Germinal center (tissue), 1 donor: ENCODE results near the gene TCF15.

Source experiments
- DNase-seq: peaks from one replicate; pipeline ENCODE4 v3.0.0; 2012; ENCODE audit warnings: mixed read lengths, low spot score

The TCF15 gene, protein sequence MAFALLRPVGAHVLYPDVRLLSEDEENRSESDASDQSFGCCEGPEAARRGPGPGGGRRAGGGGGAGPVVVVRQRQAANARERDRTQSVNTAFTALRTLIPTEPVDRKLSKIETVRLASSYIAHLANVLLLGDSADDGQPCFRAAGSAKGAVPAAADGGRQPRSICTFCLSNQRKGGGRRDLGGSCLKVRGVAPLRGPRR

GRCh38 chr20:610130-611046 lies at the start of gene TCF15:
Gene TCF15, minus strand, starts transcription at chr20:610309. Its CDS starts 72 bp downstream, at chr20:610237.
- peak; percentile 74 for DNase-seq

- DNase-seq: no peak
Observed at GRCh38 chr20:658731-659291, 48.7 kb upstream of the TCF15 start.

- DNase-seq: no peak
Observed at GRCh38 chr20:658202-658601, 48.1 kb upstream of the TCF15 start.

DNA sequence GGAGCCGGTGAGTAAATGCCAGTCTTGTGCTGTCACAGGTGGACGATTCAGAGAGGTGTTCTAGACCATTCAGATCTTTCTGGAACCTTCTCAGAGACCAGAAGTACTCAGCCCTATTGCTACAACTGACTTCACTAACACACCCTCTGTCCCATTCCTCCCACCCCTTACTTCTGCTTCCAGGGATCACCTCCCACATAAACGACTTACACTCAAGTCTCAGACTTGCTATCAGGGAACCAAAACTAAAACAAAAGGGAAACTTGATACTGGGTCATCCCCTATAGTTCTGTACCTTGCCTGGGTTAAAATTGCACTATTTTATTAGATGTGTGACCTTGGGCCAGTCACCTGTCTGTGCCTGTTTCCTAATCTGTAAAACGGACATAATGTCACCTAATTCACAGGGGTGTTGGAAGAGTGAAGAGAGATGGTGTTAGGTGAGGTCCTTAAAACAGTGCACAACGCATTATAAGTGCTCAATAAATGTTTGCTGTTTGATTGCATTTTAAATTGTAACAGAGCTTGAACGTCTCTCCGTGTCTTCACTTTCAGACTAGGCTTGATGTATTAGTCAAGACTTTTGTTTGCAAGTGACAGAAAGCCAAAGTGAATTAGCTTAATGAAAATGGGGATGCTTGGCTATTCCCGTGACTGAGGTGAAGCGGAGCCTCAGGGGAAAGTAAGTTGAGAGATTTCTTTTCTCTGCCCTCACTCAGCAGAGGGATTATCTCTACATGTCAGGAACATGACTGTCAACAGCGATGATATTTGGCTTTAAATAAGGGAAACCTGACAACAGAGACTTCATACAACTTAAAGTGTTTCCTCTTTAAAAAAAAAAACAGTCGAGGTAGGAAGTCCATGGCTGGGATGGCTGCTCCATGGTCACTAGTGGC lies 45.9 kb upstream of the TCF15 start:
- DNase-seq: no peak

- DNase-seq: no peak
Observed at GRCh38 chr20:654417-654750, 44.3 kb upstream of the TCF15 start.

- no peak for DNase-seq
Observed at GRCh38 chr20:653590-654416, 43.7 kb upstream of the TCF15 start.

GRCh38 chr20:653110-653589 lies 43.0 kb upstream of the TCF15 start, which contains the start of gene SRXN1:
Gene SRXN1, minus strand, starts transcription at chr20:653200. Its CDS starts 15 bp downstream, at chr20:653185.
- DNase-seq: peak; percentile 78

GRCh38 chr20:652615-653109 lies 42.6 kb upstream of the TCF15 start:
- no peak for DNase-seq

- DNase-seq: no peak
Observed at GRCh38 chr20:651713-652614, 41.9 kb upstream of the TCF15 start.

DNA sequence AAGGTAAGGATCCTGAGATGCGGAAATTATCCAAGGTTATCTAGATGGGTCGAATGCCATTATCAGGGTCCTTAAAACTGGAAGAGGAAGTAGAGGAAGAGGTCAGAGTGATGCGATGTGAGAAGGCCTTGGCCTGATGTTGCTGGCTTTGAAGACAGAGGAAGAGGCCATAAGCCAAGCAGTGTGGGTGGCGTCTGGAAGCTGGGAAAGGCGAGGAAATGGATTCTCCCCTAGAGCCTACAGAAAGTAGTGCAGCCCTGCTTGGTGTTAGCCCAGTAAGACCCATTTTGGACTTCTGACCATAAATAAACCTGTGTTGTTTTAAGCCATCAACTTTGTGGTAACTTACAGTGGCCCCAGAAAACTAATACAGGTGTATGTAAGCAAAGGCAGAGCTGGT lies 40.8 kb upstream of the TCF15 start:
- DNase-seq: no peak

GRCh38 chr20:650281-650680 lies 40.2 kb upstream of the TCF15 start:
- no peak for DNase-seq

GRCh38 chr20:647479-648019 lies 37.4 kb upstream of the TCF15 start:
- no peak for DNase-seq

DNA sequence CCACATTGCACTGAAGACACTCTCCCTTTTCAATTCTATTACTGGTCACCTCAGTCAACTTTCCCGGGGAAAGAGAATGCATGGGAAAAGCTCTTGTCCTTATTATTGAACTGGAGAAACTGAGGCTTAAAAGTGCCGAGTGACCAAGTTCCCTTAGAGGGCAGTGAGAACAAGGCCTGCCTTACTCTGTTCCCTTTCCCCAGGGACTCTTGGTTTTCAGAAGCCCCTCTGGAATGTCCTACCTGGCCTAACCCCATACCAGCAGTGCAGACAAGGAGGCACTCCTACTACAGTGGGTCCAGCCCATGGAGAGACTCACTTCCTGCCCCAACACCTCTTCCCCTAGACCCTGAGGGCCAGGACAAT lies 36.7 kb upstream of the TCF15 start:
- DNase-seq: no peak

DNA sequence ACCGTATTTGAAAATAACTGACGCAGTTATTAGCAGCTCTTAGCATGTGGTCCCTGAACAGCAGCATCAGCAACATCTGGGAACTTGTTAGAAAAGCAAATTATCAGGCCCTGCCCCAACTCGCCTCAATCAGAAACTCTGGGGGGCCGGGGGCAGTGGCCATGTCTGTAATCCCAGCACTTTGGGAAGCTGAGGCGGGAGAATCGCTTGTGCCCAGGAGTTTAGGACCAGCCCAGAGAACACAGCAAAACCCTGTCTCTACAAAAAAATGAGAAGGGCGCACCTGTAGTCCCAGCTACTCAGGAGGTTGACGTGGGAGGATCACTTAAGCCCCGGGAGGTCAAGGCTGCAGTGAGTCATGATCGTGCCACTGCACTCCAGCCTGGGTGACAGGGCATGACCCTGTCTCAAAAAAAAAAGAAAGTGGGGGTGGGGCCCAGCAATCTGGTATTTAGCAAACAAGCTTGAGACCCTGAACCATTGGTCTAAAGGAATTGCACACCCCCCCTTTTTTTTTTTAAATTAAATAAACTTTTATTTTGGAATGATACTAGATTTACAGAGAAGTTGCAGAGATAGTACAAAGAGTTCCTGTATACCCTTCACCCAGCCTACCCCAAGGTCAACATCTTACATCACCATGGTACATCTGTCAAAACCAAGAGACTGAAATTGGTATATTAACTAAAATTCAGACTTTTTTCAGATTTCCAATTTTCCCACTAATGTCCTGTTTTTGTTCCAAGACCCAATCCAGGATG lies 36.2 kb upstream of the TCF15 start:
- no peak for DNase-seq

- DNase-seq: peak; percentile 87
Observed at GRCh38 chr20:645318-646106, 35.4 kb upstream of the TCF15 start.

GRCh38 chr20:644692-645317 lies 34.7 kb upstream of the TCF15 start:
- no peak for DNase-seq

GRCh38 chr20:642398-643174 lies 32.5 kb upstream of the TCF15 start:
- DNase-seq: no peak
